Measurements from ENCODE around the gene WDPCP.
"Not testable (repeated sequence)": the region's sequence is repeated elsewhere in the genome, so short reads cannot be mapped to it uniquely, and the experiment has no call there.

The WDPCP gene, protein sequence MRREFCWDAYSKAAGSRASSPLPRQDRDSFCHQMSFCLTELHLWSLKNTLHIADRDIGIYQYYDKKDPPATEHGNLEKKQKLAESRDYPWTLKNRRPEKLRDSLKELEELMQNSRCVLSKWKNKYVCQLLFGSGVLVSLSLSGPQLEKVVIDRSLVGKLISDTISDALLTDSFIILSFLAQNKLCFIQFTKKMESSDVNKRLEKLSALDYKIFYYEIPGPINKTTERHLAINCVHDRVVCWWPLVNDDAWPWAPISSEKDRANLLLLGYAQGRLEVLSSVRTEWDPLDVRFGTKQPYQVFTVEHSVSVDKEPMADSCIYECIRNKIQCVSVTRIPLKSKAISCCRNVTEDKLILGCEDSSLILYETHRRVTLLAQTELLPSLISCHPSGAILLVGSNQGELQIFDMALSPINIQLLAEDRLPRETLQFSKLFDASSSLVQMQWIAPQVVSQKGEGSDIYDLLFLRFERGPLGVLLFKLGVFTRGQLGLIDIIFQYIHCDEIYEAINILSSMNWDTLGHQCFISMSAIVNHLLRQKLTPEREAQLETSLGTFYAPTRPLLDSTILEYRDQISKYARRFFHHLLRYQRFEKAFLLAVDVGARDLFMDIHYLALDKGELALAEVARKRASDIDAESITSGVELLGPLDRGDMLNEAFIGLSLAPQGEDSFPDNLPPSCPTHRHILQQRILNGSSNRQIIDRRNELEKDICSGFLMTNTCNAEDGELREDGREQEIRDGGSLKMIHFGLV

DNA sequence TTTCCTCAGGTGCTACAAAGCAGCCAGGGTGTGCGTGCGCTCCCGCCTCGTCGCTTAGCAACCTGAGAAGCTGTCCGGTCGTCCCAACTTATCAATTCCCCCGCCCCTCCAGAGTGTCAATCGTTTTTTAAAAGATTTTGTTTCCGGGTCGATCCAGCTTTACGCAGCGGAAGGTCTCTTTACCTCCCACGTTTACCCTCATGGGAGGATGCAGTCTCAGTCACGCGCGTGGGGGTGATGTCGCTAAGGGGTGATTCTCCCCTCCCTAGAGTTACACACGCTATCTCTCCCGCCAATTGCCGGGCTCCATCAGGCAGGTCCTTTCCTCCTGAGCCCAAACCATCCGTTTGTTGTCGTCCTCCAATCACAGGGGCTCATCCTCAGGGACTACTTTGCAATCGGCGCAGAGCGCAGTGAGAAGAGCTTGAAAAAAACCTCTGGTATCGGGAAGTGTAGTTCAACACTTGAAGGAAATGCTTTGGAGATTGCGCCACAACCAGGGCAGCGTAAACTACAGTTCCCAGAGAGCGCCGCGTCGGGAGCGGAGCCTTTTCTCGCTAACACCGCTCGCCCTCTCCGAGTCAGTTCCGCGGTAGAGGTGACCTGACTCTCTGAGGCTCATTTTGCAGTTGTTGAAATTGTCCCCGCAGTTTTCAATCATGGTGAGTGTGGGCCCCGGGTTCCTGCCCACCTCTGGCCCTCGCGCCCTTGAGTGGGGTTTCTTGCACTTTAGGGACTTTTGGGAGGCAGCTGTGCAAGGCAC, at the start of gene WDPCP, which contains the start of gene MDH1:
Gene WDPCP, minus strand, starts transcription at position 93 of the 763 bp plus-strand sequence. CDS start 206 bp downstream, outside the sequence.
Gene MDH1, plus strand, starts transcription at position 579 of the 763 bp plus-strand sequence. Its CDS starts 81 bp downstream, at position 660.
- Mint-ChIP-seq H3K4me3 (peak within 1 kb of the TSS; percentile 97), H3K36me3 (no peaks in the 10 kb centered on the region), H3K27me3 (no peaks in the 10 kb centered on the region), H3K9me3 (ENCODE audit: low read depth) (no peaks in the 10 kb centered on the region), H3K27ac (peak within 1 kb of the TSS; percentile 94), H3K4me1 (ENCODE audit: low read depth) (peaks cover 47% of the 10 kb centered on the region)

DNA sequence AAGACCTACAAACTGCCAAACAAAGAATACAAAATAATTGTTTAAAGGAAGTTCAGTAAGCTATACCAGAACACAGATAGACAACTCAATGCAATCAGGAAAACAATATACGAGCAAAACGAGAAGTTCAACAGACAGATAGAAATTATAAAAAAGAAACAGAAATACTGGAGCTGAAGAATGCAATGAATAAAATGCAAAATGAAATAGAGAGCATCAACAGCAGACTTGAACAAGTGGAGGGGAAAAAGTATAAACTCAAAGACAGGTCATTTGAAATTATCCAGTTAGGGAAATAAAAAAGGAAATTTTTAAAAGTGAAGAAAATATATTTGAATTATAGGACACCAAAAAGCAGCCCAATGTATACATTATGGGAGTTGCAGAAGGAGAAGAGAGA, 44.1 kb upstream of the WDPCP start:
- peaks cover 33% of the 10 kb centered on the region for H3K36me3 Mint-ChIP-seq
- H3K4me3 Mint-ChIP-seq: no peak overlapping the region
- no peak overlapping the region for H3K27ac Mint-ChIP-seq
- H3K9me3 Mint-ChIP-seq (ENCODE audit: low read depth): peaks cover 53% of the 10 kb centered on the region
- peaks cover 3% of the 10 kb centered on the region for H3K27me3 Mint-ChIP-seq
- H3K4me1 Mint-ChIP-seq (ENCODE audit: low read depth): no peaks in the 10 kb centered on the region

DNA sequence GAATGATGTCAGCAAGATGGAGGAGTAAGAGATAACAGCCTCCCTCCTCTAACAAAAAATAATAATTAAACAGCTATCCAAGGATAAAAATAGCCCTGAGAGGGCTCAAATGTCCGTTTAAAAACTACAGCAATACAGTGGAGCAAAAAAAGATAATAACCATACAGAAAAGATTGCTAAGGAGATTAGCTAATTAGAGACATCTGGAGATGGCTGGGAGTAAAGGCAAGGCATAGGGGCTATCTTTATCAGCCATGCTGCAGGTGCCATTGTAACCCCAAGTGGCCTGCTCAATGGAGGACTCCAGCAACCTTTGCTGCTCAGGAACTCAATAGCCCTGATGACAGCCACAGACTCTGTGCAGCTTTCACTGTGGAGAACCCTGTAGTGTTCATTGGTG, 43.2 kb upstream of the WDPCP start:
- Mint-ChIP-seq H3K4me3 (no peak overlapping the region), H3K9me3 (ENCODE audit: low read depth) (peaks cover 55% of the 10 kb centered on the region), H3K36me3 (peaks cover 33% of the 10 kb centered on the region), H3K4me1 (ENCODE audit: low read depth) (no peaks in the 10 kb centered on the region), H3K27me3 (peaks cover 3% of the 10 kb centered on the region), H3K27ac (no peak overlapping the region)

DNA sequence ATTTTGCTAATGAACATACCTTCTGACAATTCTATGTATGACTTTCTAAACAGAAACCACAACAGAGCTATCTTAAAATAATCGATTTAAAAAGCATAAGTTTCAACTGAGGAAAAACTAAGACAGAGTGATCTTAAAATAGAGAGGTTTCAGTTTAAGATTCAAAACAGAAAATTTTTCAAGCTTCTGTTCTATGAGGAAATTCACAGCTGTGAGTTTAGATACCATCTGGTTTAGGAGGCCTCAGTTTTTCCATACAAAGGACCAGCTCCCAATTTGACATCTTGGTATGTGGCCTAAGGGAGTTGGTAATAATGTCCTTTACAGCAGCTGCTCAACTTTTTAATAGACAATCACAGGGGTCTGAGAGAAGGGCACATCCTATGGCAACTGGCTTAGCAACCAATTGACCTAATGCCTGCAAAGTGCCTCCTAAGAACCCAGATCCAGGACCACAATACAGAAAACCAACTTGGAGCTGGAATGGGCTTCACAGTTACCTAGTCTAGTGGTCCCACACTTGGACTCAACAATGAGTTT, 40.2 kb upstream of the WDPCP start:
- H3K9me3 Mint-ChIP-seq (ENCODE audit: low read depth): peaks cover 29% of the 10 kb centered on the region
- peaks cover 2% of the 10 kb centered on the region for H3K4me1 Mint-ChIP-seq (ENCODE audit: low read depth)
- no peak overlapping the region for H3K27ac Mint-ChIP-seq
- H3K4me3 Mint-ChIP-seq: no peak overlapping the region
- H3K36me3 Mint-ChIP-seq: peaks cover 22% of the 10 kb centered on the region
- H3K27me3 Mint-ChIP-seq: peaks cover 1% of the 10 kb centered on the region

DNA sequence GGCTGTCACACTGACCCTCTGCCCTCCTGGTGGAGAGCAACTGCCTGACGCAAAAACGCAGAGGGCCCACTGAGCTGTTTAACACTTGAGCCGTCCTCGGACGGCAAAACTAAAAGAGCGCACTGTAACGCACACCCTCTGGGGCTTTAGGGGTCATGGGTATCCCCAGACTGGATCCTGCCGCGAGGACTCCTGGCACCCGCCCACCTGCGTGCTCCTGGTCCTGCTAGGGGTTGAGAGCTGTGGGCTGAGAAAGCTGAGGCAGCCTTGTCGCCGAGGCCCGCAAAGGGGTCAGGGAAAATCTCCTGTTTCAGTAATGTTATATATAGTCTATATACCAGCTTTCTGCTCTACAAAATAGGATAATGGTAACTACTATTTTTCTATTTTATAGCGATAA, 39.6 kb upstream of the WDPCP start:
- Mint-ChIP-seq H3K4me1 (ENCODE audit: low read depth) (peaks cover 2% of the 10 kb centered on the region), H3K27ac (no peak overlapping the region), H3K36me3 (peaks cover 20% of the 10 kb centered on the region), H3K4me3 (no peak overlapping the region), H3K27me3 (peaks cover 1% of the 10 kb centered on the region), H3K9me3 (ENCODE audit: low read depth) (peaks cover 23% of the 10 kb centered on the region)

DNA sequence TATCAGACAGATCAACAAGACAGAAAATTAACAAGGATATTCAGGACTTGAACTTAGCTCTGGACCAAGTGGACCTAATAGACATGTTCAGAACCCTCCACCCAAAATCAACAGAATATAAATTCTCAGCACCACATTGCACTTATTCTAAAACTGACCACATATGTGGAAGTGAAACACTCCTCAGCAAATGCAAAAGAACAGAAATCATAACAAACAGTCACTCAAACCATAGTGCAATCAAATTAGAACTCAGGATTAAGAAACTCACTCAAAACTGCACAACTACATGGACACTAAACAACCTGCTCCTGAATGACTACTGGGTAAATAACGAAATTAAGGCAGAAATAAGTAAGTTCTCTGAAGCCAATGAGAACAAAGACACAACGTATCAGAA, 35.5 kb upstream of the WDPCP start:
- not testable (repeated sequence) for H3K4me1 Mint-ChIP-seq (ENCODE audit: low read depth); H3K4me3 Mint-ChIP-seq; H3K27ac Mint-ChIP-seq; H3K9me3 Mint-ChIP-seq (ENCODE audit: low read depth); H3K36me3 Mint-ChIP-seq; H3K27me3 Mint-ChIP-seq

DNA sequence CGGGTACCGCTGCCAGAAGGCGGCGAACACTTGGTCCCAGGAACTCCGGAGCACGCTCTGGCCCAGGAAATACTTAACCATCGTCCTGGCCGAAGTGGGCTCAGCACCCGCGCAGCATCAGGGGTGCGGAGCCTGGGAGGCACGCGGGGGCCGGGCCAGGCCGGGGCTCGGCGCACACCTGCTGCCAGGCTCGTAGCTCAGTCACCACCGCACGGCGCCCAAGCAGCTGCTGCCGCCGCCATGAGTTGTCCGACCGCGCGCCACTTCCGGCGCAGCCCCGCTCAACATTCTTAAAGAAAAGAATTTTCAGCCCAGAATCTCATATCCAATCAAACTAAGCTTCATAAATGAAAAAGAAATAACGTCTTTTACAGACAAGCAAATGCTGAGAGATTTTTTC, 34.5 kb upstream of the WDPCP start:
- Mint-ChIP-seq H3K9me3 (ENCODE audit: low read depth) (peaks cover 3% of the 10 kb centered on the region), H3K27me3 (peaks cover 5% of the 10 kb centered on the region), H3K4me1 (ENCODE audit: low read depth) (peaks cover 2% of the 10 kb centered on the region), H3K36me3 (peaks cover 2% of the 10 kb centered on the region), H3K4me3 (no peak overlapping the region), H3K27ac (no peak overlapping the region)

DNA sequence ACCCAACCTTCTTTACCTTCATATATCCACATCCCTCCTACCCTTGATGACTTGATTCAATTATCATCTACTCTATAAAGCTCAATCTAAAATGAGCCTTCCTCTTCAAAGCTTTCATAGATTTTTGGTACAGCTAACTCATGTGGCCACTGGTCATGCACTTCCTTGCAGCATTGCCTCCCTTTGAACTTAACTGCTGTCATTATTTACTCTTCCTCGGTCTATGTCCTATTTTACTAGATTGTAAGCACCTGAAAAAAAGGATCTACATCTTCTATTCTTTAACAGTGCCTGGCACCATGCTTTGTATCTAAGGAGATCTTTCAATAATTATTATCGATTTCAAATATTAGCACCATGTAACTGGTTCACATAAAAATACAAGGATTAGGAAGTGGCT, 31.1 kb upstream of the WDPCP start:
- peaks cover 8% of the 10 kb centered on the region for H3K27me3 Mint-ChIP-seq
- H3K4me3 Mint-ChIP-seq: no peak overlapping the region

DNA sequence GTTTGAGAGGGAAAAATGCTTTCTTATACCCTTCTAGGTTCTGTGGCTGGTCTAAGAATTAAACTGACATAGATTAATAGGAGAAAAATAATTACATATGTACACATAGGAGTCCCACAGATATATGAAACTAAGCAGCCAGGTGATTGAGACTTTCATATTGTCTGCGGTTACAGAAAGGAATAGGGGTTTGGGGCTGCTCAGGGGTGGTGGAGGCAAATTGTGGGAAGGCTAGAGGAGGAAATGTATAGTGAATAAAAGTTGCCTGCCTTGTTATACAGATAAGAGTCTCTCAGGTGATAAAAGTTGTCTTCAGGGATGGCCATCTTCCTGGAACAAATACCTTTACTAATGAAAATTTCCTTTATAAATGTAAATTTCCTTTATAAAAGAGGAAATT, 29.1 kb upstream of the WDPCP start:
- no peaks in the 10 kb centered on the region for H3K4me1 Mint-ChIP-seq (ENCODE audit: low read depth)
- H3K4me3 Mint-ChIP-seq: no peak overlapping the region
- H3K27me3 Mint-ChIP-seq: peaks cover 11% of the 10 kb centered on the region
- peaks cover 2% of the 10 kb centered on the region for H3K36me3 Mint-ChIP-seq
- H3K9me3 Mint-ChIP-seq (ENCODE audit: low read depth): no peaks in the 10 kb centered on the region
- H3K27ac Mint-ChIP-seq: no peak overlapping the region

More for the DNA sequence above, 31.1 kb upstream of the WDPCP start:
- Mint-ChIP-seq H3K9me3 (ENCODE audit: low read depth) (no peaks in the 10 kb centered on the region), H3K4me1 (ENCODE audit: low read depth) (no peaks in the 10 kb centered on the region), H3K27ac (no peak overlapping the region), H3K36me3 (peaks cover 2% of the 10 kb centered on the region)

DNA sequence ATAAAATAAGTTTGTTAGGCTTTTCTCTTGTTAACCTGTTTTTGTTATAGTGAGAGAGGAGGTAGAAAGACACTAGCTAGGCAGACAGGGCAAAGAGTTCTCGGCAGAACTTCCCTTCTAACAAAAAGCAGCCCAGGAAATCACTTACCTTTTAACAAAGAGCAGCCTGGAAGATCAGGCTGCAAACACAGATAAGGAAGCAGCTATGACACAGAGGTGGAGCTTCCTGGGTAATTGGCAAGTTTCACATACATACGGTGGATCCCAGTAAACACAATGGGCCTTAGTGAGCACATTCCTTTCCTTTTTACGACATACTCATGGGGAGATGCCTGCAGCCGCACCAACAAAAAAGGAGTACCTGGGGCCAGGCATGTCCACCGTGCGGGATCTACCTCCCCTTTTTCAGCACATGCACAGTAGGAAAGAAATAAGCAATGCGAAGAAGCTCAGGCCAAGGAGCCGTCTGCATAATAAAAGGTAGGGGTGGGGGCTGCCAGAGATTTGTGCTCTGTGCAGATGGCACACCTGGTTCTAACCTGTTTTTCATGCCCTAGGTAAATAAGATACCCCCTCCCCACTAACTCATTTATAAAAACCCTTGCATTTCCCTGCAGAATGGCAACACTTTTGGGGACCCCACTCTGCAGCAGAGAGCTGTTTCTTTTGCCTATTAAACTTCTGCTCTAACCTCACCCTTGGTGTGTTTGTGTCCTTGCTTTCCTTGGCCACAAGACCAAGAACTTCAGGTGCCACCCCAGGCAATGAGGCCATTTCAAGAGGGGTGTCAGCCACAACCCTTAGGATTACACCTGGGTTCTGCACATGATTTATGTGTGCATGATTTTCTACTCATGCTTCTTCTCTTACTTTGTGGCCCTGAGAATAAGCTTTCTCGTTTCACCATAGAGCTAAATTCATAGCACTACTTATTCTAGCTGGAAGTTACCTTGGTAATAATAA, 27.0 kb upstream of the WDPCP start:
- Mint-ChIP-seq H3K9me3 (ENCODE audit: low read depth) (no peaks in the 10 kb centered on the region), H3K27me3 (peaks cover 11% of the 10 kb centered on the region), H3K4me1 (ENCODE audit: low read depth) (no peaks in the 10 kb centered on the region), H3K27ac (no peak overlapping the region), H3K4me3 (no peak overlapping the region), H3K36me3 (peaks cover 2% of the 10 kb centered on the region)

DNA sequence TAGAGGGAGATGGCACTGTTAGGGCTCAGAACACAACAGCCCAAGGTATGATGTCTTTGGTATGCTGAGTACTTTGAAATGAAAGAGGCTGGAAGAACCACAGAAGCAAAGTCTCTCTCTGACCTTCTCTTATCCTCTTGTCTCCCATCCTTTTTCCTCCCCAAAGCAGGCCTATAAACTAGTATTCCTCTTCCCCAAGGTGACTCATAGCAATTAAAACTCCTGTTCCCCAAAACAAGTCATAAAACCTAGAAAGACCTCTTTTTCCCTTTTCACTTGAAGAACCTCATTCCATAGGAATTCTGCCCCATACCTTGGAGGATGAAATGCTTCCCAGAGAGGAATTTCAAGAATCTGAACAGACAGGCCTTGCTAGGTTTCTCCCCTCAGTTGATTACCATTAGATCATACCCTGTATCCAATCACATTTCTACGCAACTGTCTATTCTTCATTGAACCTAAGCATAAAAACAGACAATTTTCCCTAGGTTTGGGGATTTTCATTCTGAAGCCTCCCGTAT, 26.2 kb upstream of the WDPCP start:
- Mint-ChIP-seq H3K27ac (no peak overlapping the region), H3K4me3 (no peak overlapping the region), H3K4me1 (ENCODE audit: low read depth) (no peaks in the 10 kb centered on the region), H3K9me3 (ENCODE audit: low read depth) (no peaks in the 10 kb centered on the region), H3K27me3 (peaks cover 11% of the 10 kb centered on the region), H3K36me3 (peaks cover 2% of the 10 kb centered on the region)

DNA sequence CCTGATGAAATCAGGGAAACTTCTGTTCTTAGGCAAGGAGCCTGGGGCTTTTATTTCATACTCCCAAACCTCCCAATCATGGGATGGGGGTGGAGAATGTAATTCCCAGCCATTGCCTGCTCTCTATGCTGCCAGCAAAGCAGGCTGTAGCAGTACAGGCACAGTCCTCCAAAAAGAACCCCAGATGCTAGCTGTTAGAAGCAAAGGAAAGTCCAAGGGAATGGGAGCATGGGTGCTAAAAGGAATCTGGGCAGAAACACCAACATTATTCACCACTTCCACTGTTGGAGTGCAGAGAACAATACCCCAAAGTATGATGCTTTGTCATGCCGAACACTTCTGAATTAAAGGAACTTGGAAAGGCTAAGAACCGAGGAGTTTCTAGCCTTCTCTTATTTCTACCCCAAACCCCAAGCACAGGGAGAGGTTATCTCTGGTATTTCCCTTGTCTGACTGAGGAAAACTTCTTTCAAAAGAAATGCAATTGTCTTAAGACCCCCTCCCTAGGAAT, 25.2 kb upstream of the WDPCP start:
- no peak overlapping the region for H3K4me3 Mint-ChIP-seq
- no peak overlapping the region for H3K27ac Mint-ChIP-seq
- H3K9me3 Mint-ChIP-seq (ENCODE audit: low read depth): no peaks in the 10 kb centered on the region
- peaks cover 1% of the 10 kb centered on the region for H3K36me3 Mint-ChIP-seq
- H3K4me1 Mint-ChIP-seq (ENCODE audit: low read depth): no peaks in the 10 kb centered on the region
- peaks cover 8% of the 10 kb centered on the region for H3K27me3 Mint-ChIP-seq

DNA sequence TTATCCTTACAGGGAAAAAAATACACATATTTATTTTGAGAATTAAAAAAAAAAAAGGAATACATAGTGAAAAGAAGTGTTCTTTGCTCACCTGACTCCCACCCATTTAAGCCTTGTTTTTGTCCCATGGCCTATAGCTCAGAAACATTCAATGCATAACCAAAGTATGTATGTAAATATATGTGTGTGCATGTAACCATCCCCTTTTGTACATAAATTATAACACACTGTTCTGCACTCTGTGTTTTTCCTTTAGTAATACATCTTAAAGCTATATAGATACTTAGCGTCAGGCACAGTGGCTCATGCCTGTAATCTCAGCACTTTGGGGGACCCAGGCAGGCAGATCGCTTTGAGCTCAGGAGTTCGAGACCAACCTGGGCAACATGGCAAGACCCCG, 22.2 kb upstream of the WDPCP start:
- peaks cover 6% of the 10 kb centered on the region for H3K36me3 Mint-ChIP-seq
- no peaks in the 10 kb centered on the region for H3K9me3 Mint-ChIP-seq (ENCODE audit: low read depth)
- H3K4me1 Mint-ChIP-seq (ENCODE audit: low read depth): no peaks in the 10 kb centered on the region
- H3K27me3 Mint-ChIP-seq: peaks cover 6% of the 10 kb centered on the region
- H3K27ac Mint-ChIP-seq: no peak overlapping the region
- H3K4me3 Mint-ChIP-seq: no peak overlapping the region
